ENCODE measurements around the gene NAIF1.
"Not testable (repeated sequence)": the region's sequence is repeated elsewhere in the genome, so short reads cannot be mapped to it uniquely, and the experiment has no call there.

Gene NAIF1

DNA sequence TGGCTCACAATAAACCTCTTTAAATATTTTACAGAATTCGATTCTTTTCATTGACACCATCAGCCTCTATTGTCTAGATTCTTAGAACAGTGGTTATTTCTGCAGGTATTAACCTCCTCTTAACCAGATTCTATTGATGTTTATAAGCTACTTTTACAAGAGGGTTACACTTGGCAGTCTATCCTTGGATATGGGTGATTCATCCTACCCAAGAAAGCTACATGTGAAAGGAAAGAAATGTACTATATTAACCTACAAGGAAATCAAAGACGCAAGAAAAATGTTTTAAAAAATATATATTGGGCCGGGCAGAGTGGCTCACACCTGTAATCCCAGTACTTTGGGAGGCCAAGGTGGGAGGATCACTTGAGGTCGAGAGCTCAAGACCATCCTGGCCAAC is 17.6 kb upstream of the NAIF1 start:
- DNase-seq: no peak

- no peak for DNase-seq
Observed at GRCh38 chr9:128082151-128082550, 15.0 kb upstream of the NAIF1 start.

- no peak for DNase-seq
Observed at GRCh38 chr9:128081056-128081455, 13.9 kb upstream of the NAIF1 start.

- no peak for DNase-seq
Observed at GRCh38 chr9:128080206-128080605, 13.1 kb upstream of the NAIF1 start.

DNA sequence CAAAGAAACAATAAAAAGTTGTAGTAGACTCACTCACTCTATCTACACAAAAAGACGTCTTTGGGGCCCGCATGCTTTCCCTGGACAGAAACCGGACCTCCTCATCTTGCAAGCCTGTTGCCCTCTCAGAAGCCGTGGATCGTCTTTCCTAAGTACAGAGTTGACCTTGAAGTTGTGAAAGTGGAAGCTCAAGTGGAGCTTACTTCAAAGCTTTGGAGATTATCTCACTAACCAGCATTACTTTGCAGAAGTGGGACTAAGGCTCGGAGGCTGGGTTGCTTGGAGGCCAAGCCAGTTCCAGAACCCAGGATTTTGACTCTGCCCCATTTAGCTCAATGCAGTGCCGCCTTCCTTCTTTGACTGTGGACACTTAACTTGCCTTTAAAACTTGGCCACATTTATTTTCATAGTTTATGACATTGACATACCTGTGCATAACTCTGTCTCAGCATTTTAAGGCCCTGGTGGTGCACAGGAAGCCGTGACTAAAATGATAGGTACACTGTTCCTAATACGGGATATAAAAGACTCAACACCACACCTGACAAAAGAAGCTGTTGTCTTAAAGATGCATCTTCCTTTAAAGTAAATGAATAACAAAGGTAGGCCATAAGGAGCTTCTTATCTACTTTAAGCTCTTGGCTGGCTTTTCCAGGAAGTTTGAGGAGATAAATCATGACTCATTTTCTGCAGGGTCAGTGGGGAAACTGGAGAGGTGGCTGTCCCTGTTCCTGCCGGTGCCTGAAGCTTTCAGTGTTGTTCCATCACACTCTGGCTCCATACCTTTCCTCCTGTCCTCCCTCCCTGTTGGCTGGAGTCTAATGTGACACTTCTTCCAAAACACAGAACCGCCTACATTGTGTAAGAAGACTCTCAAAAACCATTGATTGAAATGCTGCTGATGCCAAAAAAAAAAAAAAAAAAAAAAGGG is 11.6 kb upstream of the NAIF1 start:
- no peak for DNase-seq

GRCh38 chr9:128077847-128078503 is 10.9 kb upstream of the NAIF1 start:
- no peak for DNase-seq

DNA sequence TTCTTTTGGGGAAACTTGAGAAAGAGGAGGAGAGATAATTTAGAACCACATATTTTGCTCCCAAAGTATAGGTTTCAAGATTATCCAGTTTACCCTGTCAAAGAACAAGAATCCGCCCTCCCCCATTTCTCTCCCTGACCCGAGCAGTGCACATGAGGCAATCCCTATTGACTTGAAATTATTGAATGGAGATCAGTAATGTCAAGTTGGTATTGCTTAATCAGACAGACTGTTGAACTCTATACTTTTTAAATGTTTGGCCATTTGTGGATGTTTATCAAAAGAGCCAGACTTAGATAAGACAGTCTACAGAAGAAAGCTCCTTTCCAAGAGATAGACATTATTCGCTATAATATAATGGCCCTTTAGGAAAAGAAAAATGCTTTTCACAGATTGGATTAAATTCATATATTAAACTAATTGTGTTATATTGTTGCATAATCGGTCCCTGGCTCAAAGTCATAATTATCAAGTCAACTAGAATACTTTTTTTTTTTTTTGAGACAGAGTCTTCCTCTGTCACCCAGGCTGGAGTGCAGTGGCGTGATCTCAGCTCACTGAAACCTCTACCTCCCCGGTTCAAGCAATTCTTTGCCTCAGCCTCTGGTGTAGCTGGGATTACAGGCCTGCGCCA is 6.2 kb upstream of the NAIF1 start:
- DNase-seq: no peak

GRCh38 chr9:128072144-128073021 is 5.3 kb upstream of the NAIF1 start:
- DNase-seq: peak; percentile 77

GRCh38 chr9:128071475-128071874 is 4.4 kb upstream of the NAIF1 start:
- not testable (repeated sequence) for DNase-seq

DNA sequence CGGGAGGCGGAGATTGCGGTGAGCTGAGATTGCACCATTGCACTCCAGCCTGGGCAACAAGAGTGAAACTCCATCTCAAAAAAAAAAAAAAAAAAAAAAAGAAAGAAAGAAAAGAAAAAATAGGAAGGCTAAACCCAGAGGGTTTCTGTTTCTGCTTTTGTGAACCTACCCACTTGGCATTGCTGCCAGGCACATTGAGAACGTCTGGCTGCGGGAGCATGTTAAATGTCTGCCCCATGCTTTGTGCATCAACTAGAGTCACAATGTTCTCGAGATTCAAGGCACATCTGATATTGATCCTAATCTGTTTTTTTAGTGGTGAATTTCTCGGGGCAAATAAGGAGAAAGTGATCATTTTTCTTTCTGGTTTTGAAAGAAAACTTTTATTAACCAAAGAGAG is 3.8 kb upstream of the NAIF1 start:
- no peak for DNase-seq

DNA sequence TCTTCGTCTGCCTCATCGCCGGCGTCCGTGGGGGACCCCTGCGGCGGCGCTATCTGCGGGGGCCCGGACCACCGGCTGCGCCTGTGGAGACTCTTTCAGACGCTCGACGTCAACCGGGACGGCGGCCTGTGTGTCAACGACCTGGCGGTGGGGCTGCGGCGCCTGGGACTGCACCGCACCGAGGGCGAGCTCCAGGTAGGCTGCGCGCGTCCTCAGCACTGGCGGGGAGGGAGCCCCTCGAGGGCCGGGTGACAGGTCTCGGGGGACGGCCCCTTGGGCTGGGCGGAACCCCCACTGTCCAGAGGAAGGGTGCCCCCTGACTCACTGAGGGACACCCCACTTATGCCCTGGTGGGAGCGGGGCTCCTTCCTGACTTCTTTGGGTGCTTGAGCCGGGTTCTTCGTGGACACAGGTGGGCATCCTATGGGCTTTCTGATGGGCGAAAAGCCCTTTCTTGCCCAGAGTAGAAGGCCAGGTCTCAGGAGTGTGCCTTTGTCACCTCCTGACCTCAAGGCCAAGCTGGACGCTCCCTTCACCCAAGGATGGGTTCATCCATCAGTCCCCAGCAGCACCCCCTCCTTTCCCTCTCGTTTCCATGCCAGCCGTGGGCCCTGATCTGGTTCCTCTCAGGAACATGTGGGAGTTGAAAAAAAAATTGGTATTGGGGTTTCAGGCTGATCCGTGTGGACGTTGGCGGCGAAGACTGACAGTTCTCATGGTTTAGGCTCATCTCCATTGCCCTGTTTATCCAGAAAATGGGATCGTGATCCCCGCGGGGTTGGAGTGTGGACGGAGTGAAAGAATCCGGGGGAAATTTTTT is 1.5 kb upstream of the NAIF1 start:
- no peak for DNase-seq

- peak; percentile 99 for DNase-seq
Observed at GRCh38 chr9:128067645-128068385, 695 bp upstream of the NAIF1 start, which contains the start of gene SLC25A25. Gene SLC25A25, plus strand, starts transcription at chr9:128068232. Its CDS starts 88 bp downstream, at chr9:128068320.

- no peak for DNase-seq
Observed at GRCh38 chr9:128065907-128066712, 1.0 kb downstream of the NAIF1 start.

- DNase-seq: no peak
Observed at GRCh38 chr9:128062846-128063831, 4.0 kb downstream of the NAIF1 start.

DNA sequence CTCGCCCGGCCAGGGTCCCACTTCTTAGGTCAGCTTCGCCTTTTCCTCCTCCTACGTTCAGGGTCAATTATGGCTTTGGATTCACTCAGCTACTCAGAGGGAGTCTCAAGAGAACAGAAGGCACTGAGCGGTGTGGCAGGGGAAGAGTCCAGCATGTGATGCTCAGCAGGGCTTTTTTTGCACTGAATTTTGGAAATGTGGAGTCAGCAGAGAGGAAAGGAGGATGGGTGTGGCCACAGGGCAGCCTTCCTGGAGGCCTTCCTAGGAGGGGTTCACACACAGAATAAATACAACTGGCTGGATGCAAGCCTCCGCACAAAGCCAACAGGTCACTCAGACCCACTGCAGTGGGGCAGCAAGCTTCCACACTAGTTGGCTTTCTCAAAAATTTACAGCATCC is 4.8 kb downstream of the NAIF1 start:
- no peak for DNase-seq

GRCh38 chr9:128061275-128061960 is 5.7 kb downstream of the NAIF1 start:
- no peak for DNase-seq

- no peak for DNase-seq
Observed at GRCh38 chr9:128059365-128059983, 7.6 kb downstream of the NAIF1 start.

All from NCI-H748 treated with DMSO at 0.1 percent for 48 hours (cell line).